NCI-H146 (cell line): ENCODE results near the gene NR4A2.
A peak's percentile ranks its signal among the peaks of the same experiment; 100 is the strongest.

Experiments used
- DNase-seq: peaks from one replicate; lab custom pipeline; 2025; lab: John Stamatoyannopoulos, UW

Gene NR4A2

GRCh38 chr2:156332534-156333273 is at the start of gene NR4A2:
TSS of gene NR4A2 (minus strand) at chr2:156332721. CDS start at chr2:156330186, 2,535 bp downstream.
- DNase-seq, result peak; percentile 83

- no peak for DNase-seq
These were observed 47.7 kb upstream of the NR4A2 start for GRCh38 chr2:156380117-156380645.

- no peak for DNase-seq
These were observed 47.2 kb upstream of the NR4A2 start for GRCh38 chr2:156379714-156380113.

- DNase-seq, result no peak
These were observed 46.5 kb upstream of the NR4A2 start for GRCh38 chr2:156379071-156379470.

- DNase-seq, result no peak
These were observed 34.2 kb upstream of the NR4A2 start for GRCh38 chr2:156366753-156367152.

- no peak for DNase-seq
These were observed 30.6 kb upstream of the NR4A2 start for GRCh38 chr2:156363141-156363540.

- DNase-seq, result no peak
These were observed 23.7 kb upstream of the NR4A2 start for GRCh38 chr2:156356014-156356754.

- no peak for DNase-seq
These were observed 20.4 kb upstream of the NR4A2 start for GRCh38 chr2:156352911-156353310.

- no peak for DNase-seq
These were observed 18.0 kb upstream of the NR4A2 start for GRCh38 chr2:156350374-156351142.

GRCh38 chr2:156349605-156350004 is 17.1 kb upstream of the NR4A2 start:
- no peak for DNase-seq

GRCh38 chr2:156349161-156349560 is 16.6 kb upstream of the NR4A2 start:
- DNase-seq, result no peak

GRCh38 chr2:156347431-156347830 is 14.9 kb upstream of the NR4A2 start:
- DNase-seq, result no peak

GRCh38 chr2:156346731-156347130 is 14.2 kb upstream of the NR4A2 start:
- peak; percentile 45 for DNase-seq

GRCh38 chr2:156345582-156345981 is 13.1 kb upstream of the NR4A2 start:
- DNase-seq, result no peak

- DNase-seq, result no peak
These were observed 11.4 kb upstream of the NR4A2 start for GRCh38 chr2:156343940-156344301.

GRCh38 chr2:156343096-156343939 is 10.8 kb upstream of the NR4A2 start:
- no peak for DNase-seq

- DNase-seq, result peak; percentile 92
These were observed 10.0 kb upstream of the NR4A2 start for GRCh38 chr2:156342254-156343095.

- peak; percentile 93 for DNase-seq
These were observed 9.1 kb upstream of the NR4A2 start for GRCh38 chr2:156341452-156342253.

- DNase-seq, result no peak
These were observed 8.4 kb upstream of the NR4A2 start for GRCh38 chr2:156340804-156341451.
